K562 (cell line): ENCODE data around the gene KIF6. TPM values are rescaled to one million over a fixed set of nuclear protein-coding genes. Genes with fewer than 3 reads are reported as not detected.

Experiments
- ATAC-seq: fragments of 200-7000 bp; cut with Tn5 transposase; 3 replicates; pipeline ENCODE4 v1.9.1; 2020; ENCODE audit warnings: moderate library complexity
- BruUV-seq: library from RNA; stranded (reverse); fragments of 400-500 nt; replicated peaks from 2 replicates; lab custom pipeline; 2021; lab: Mats Ljungman, UMichigan
- CTCF ChIA-PET: fragments of 300-600 bp; formaldehyde crosslinking; extraction: SDS; loops from one replicate; lab custom pipeline; 2021; ENCODE audit warnings: low intra/inter-chr PET ratio; lab: Yijun Ruan, JAX
- POLR2A ChIA-PET: fragments of 300-600, 350-650 bp; sonication (Branson Sonifier 250); formaldehyde crosslinking; extraction: SDS; loops from one replicate; lab custom pipeline; 2021; ENCODE audit warnings: antibody characterized with exemption, inconsistent platforms; lab: Yijun Ruan, JAX
- DNase-seq, 4 experiments: peaks; one replicate each; pipeline versions ENCODE4 v3.0.0 to v3.0.0-alpha.2; 2011 to 2018; ENCODE audit warnings: low spot score in 3 of 4, mixed read lengths in 3 of 4; ENCODE audit errors: extremely low read depth in 1 of 4
- FAIRE-seq: peaks from 2 replicates; lab custom pipeline; 2011; peaks lifted over from hg19 to GRCh38; lab: Jason Lieb, UNC
- H2AFZ ChIP-seq: 2 replicates; pipeline ENCODE4 v1.6.0; 2011; ENCODE audit warnings: low read depth, low read length, control low read depth, inconsistent platforms
- H3K27ac ChIP-seq: fragments of 200-600 bp; 3 replicates; pipeline ENCODE4 v1.8.0; 2011; ENCODE audit warnings: low read depth, mild to moderate bottlenecking, control low read depth, inconsistent platforms, low read length, moderate library complexity, mixed read lengths; ENCODE audit errors: extremely low read depth
- H3K27me3 ChIP-seq, 2 experiments: fragments of 300-600 bp in 1 of 2; 2 replicates in 1 of 2; 3 replicates in 1 of 2; pipeline versions ENCODE4 v1.6.0 to v1.8.0; 2011; ENCODE audit warnings: inconsistent platforms in 2 of 2, low read length in 2 of 2, mild to moderate bottlenecking in 1 of 2, mixed read lengths in 1 of 2, moderate library complexity in 1 of 2; ENCODE audit not compliant: control insufficient read depth in 2 of 2, insufficient read depth in 2 of 2
- H3K36me3 ChIP-seq: fragments of 300-600 bp; 3 replicates; pipeline ENCODE4 v1.8.0; 2011; ENCODE audit warnings: mild to moderate bottlenecking, low read length, inconsistent platforms; ENCODE audit not compliant: control insufficient read depth, insufficient read depth
- H3K4me1 ChIP-seq, 2 experiments: fragments of 200-600 bp in 1 of 2; replicated peaks in 1 of 2; 2 replicates in 1 of 2; 3 replicates in 1 of 2; pipeline versions ENCODE4 v1.5.1 to v1.8.0; 2011; ENCODE audit warnings: inconsistent platforms in 2 of 2, low read length in 2 of 2, mild to moderate bottlenecking in 1 of 2, mixed read lengths in 1 of 2, moderate library complexity in 1 of 2; ENCODE audit not compliant: control insufficient read depth in 2 of 2, insufficient read depth in 2 of 2
- H3K4me2 ChIP-seq: 2 replicates; pipeline ENCODE4 v1.6.1; 2011; ENCODE audit warnings: low read length, control low read depth, inconsistent platforms, mixed read lengths; ENCODE audit not compliant: insufficient read depth
- H3K4me3 ChIP-seq: fragments of 200-600 bp; sonication (generic), shearing (Covaris generic); 2 replicates; pipeline ENCODE4 v1.5.1; 2016; ENCODE audit warnings: control low read depth, inconsistent platforms
- H3K79me2 ChIP-seq: fragments of 200-600 bp; 3 replicates; pipeline ENCODE4 v1.8.0; 2011; ENCODE audit warnings: low read length, inconsistent platforms; ENCODE audit not compliant: control insufficient read depth, insufficient read depth
- H3K9ac ChIP-seq, 2 experiments: 2 replicates each; pipeline versions ENCODE4 v1.6.0 to v1.6.1; 2011; ENCODE audit warnings: low read depth in 2 of 2, low read length in 2 of 2, control low read depth in 1 of 2, inconsistent platforms in 1 of 2, mild to moderate bottlenecking in 1 of 2, mixed read lengths in 1 of 2; ENCODE audit not compliant: insufficient read depth in 1 of 2
- H3K9me1 ChIP-seq: one replicate; pipeline ENCODE4 v1.6.0; 2011; ENCODE audit warnings: inconsistent platforms, mild to moderate bottlenecking, low read length, moderate library complexity; ENCODE audit not compliant: control insufficient read depth, insufficient read depth
- H3K9me3 ChIP-seq: replicated peaks from 2 replicates; pipeline ENCODE4 v1.5.1; 2011; ENCODE audit warnings: low read depth, low read length, inconsistent platforms; ENCODE audit not compliant: control insufficient read depth, insufficient read depth
- H4K20me1 ChIP-seq: replicated peaks from 2 replicates; pipeline ENCODE4 v1.6.1; 2011; ENCODE audit warnings: low read length, inconsistent platforms, mixed read lengths; ENCODE audit not compliant: control insufficient read depth, insufficient read depth
- ELF4 ChIP-seq: fragments of 450-650 bp; formaldehyde crosslinking; IDR thresholded peaks from 2 replicates; pipeline ENCODE4 v1.4.0; 2022; ENCODE audit warnings: missing genetic modification characterization
- EP300 ChIP-seq: IDR thresholded peaks from 2 replicates; pipeline ENCODE4 v1.6.1; 2012; ENCODE audit warnings: low read length, improper control_type of control experiment
- ERF ChIP-seq: fragments of 450-650 bp; formaldehyde crosslinking; IDR thresholded peaks from 2 replicates; pipeline ENCODE4 v1.4.0; 2020; ENCODE audit warnings: mild to moderate bottlenecking, mixed read lengths
- ETV1 ChIP-seq: fragments of 450-650 bp; conservative IDR thresholded peaks from 2 replicates; pipeline ENCODE4 v1.6.1; 2016; ENCODE audit warnings: missing genetic modification characterization, control low read depth, low read depth, missing compliant biosample characterization
- EWSR1 ChIP-seq: fragments of 450-650 bp; IDR thresholded peaks from 2 replicates; pipeline ENCODE4 v1.6.1; 2018; ENCODE audit warnings: borderline replicate concordance, mild to moderate bottlenecking, low read depth, moderate library complexity; ENCODE audit not compliant: partially characterized antibody
- GTF2E2 ChIP-seq: fragments of 200-800 bp; sonication (Bioruptor generic); IDR thresholded peaks from 2 replicates; pipeline ENCODE4 v1.6.1; 2016; ENCODE audit warnings: missing genetic modification characterization, missing compliant biosample characterization
- LCOR ChIP-seq: sonication (generic); formaldehyde crosslinking; IDR thresholded peaks from 2 replicates; pipeline ENCODE4 v1.8.0; 2022; ENCODE audit warnings: mild to moderate bottlenecking, missing genetic modification reagents
- MAZ ChIP-seq, 2 experiments: fragments of 450-650 bp in 1 of 2; sonication (generic) in 1 of 2; formaldehyde crosslinking; IDR thresholded peaks in 1 of 2; conservative IDR thresholded peaks in 1 of 2; 2 replicates each; pipeline versions ENCODE4 v1.4.0 to v1.5.0; 2020; ENCODE audit warnings: mild to moderate bottlenecking in 1 of 2, missing genetic modification reagents in 1 of 2
- SIN3A ChIP-seq, 2 experiments: fragments of 150-350 bp in 1 of 2; IDR thresholded peaks; 2 replicates each; pipeline ENCODE4 v1.6.1; 2011 to 2016; ENCODE audit warnings: borderline replicate concordance in 2 of 2, low read depth in 2 of 2, low read length in 2 of 2, mild to moderate bottlenecking in 2 of 2, moderate library complexity in 2 of 2; ENCODE audit not compliant: control insufficient read depth in 1 of 2
- SMAD4 ChIP-seq: fragments of 250-450 bp; sonication (Bioruptor Pico); conservative IDR thresholded peaks from 2 replicates; pipeline ENCODE4 v1.8.0; 2021; ENCODE audit warnings: inconsistent platforms, mild to moderate bottlenecking, moderate library complexity
- SOX6 ChIP-seq: fragments of 450-650 bp; IDR thresholded peaks from 2 replicates; pipeline ENCODE4 v1.6.1; 2014; ENCODE audit warnings: mild to moderate bottlenecking
- ZNF134 ChIP-seq: fragments of 250-450 bp; sonication (Bioruptor Pico); conservative IDR thresholded peaks from 2 replicates; pipeline ENCODE4 v1.4.0; 2020
- ZNF263 ChIP-seq: sonication (generic); formaldehyde crosslinking; IDR thresholded peaks from 2 replicates; pipeline ENCODE4 v1.8.0; 2022; ENCODE audit warnings: mild to moderate bottlenecking, missing genetic modification reagents, borderline replicate concordance
- WGBS: fragments of 100-300 bp; shearing (Covaris generic); methylation state at CpG from one replicate; pipeline ENCODE4 v1.1.6; 2016; ENCODE audit warnings: low coverage, mixed read lengths; ENCODE audit not compliant: insufficient coverage; ENCODE audit errors: missing lambda C conversion rate; 5-methylcytosine and 5-hydroxymethylcytosine counted together
- in situ Hi-C: fragments of 300-500 bp; cut with MboI; formaldehyde crosslinking; loops from 4 replicates; pipeline ENCODE4 v1.15.0; 2018; ENCODE audit warnings: inconsistent platforms, mixed read lengths
- intact Hi-C: fragments of 100-400 bp; cut with micrococcal nuclease; formaldehyde crosslinking; loops from 2 replicates; pipeline ENCODE4 v1.14.2; 2022
- polyA plus RNA-seq, 8 experiments: library from polyadenylated mRNA; depleted of rRNA in 4 of 8; stranded (reverse) in 5 of 8; unstranded in 3 of 8; fragments of >200 nt; fragmentation: Nextera tagmentation in 2 of 8; fragmentation: Illumina TruSeq in 1 of 8; extraction: Ambion mirVana in 2 of 8; extraction: Trizol in 1 of 8; gene quantifications; 2 replicates each; pipeline versions ENCODE4 v1.2.1 to v1.2.3, GENCODE V29; 2011 to 2014; ENCODE audit warnings: inconsistent platforms in 1 of 8, missing spikeins in 1 of 8
- total RNA-seq, 7 experiments: library from RNA; depleted of rRNA in 6 of 7; stranded (reverse); fragments of >200 nt in 6 of 7; fragmentation: Illumina TruSeq in 2 of 7; extraction: Trizol in 2 of 7; gene quantifications; 2 replicates each; pipeline versions ENCODE4 v1.2.1 to v1.2.3, GENCODE V29; 2011 to 2021; ENCODE audit warnings: low replicate concordance in 1 of 7
- TF ChIP-seq, protein P1 (sequence below): fragments of 250-450 bp; sonication (Bioruptor Pico); IDR thresholded peaks from 2 replicates; pipeline ENCODE4 v1.4.0; 2020; ENCODE audit warnings: mild to moderate bottlenecking, moderate library complexity
- TF ChIP-seq, protein P2 (sequence below): conservative IDR thresholded peaks from 2 replicates; pipeline ENCODE4 v1.6.1; 2011; ENCODE audit warnings: low read depth, mild to moderate bottlenecking, low read length; ENCODE audit not compliant: control insufficient read depth

KIF6 gene
- total and polyA plus RNA-seq, 9 of the 15 experiments (the other 6 are each of a cell fraction or from before 2014, with no cell fraction given) = not detected

DNA sequence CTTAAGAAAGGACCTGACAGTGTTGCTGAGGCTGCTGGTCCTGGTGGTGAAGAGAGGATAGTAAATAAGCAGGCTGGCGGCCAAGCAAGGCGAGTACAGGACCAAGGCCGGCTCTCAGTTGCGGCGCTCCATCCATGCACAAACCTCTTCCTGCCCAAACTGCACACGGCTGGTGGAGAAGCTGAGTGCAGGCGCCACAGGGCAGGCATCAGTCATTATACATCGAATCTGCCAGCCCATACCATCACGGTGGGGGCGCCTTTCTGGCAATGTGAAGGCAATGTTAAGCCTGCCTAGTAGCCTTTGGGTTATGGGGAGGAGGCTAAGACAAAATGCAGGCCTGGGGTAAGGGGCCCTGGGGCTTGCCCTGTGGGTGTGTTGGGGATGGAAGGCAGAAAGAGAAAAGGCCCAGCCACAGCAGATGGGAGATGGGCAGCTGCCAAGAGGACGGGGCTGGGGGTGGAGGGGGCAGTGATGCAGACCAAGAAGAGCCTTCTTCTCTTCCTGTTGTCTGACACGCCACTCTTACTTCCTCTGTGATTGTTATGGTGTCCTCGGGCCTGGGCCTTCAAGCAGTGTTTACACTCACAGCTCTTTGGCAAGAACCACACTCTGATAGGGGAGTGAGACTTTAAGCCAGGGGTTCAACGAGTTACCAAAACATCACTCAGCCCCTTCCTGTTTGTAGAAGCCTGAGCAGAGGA, 382.4 kb downstream of the KIF6 start:
- TF ChIP-seq ERF (CRISPR knock-in tag) = no peak
- no peak for TF ChIP-seq LCOR
- TF ChIP-seq, protein P1, sequence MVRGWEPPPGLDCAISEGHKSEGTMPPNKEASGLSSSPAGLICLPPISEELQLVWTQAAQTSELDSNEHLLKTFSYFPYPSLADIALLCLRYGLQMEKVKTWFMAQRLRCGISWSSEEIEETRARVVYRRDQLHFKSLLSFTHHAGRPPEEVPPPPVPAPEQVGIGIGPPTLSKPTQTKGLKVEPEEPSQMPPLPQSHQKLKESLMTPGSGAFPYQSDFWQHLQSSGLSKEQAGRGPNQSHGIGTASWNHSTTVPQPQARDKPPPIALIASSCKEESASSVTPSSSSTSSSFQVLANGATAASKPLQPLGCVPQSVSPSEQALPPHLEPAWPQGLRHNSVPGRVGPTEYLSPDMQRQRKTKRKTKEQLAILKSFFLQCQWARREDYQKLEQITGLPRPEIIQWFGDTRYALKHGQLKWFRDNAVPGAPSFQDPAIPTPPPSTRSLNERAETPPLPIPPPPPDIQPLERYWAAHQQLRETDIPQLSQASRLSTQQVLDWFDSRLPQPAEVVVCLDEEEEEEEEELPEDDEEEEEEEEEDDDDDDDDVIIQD = no peak
- no peak for TF ChIP-seq EP300
- no peak for TF ChIP-seq ZNF263
- TF ChIP-seq GTF2E2 (tag) = no peak
- no peak for TF ChIP-seq ELF4 (CRISPR knock-in tag)
- TF ChIP-seq ETV1 (tag) = no peak
- TF ChIP-seq SOX6 = no peak
- TF ChIP-seq SMAD4 (CRISPR knock-in tag) = no peak
- TF ChIP-seq SIN3A (IDR thresholded peaks at IDR 0.05; ENCODE audit: borderline replicate concordance in 2 of 2, control insufficient read depth in 1 of 2, low read depth in 2 of 2, low read length in 2 of 2) = no peak
- no peak for TF ChIP-seq EWSR1
- TF ChIP-seq MAZ (CRISPR knock-in tag; conservative IDR thresholded peaks at IDR 0.05 in 1 of 2, IDR thresholded peaks at IDR 0.05 in 1 of 2) = no peak
- TF ChIP-seq, protein P2, sequence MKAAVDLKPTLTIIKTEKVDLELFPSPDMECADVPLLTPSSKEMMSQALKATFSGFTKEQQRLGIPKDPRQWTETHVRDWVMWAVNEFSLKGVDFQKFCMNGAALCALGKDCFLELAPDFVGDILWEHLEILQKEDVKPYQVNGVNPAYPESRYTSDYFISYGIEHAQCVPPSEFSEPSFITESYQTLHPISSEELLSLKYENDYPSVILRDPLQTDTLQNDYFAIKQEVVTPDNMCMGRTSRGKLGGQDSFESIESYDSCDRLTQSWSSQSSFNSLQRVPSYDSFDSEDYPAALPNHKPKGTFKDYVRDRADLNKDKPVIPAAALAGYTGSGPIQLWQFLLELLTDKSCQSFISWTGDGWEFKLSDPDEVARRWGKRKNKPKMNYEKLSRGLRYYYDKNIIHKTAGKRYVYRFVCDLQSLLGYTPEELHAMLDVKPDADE = no peak
- TF ChIP-seq ZNF134 (CRISPR knock-in tag) = no peak
- no peak for FAIRE-seq
- in situ Hi-C loops = no loop called here

More for the DNA sequence above, 382.4 kb downstream of the KIF6 start:
- ChIA-PET POLR2A (interaction anchor here (0.7 to 1.2 kb wide), 2 partner anchors 9 to 211 kb away, joined by 3 read pairs; no protein-coding TSS in a partner anchor), CTCF (no interaction called here)
- no TSS peak for BruUV-seq
- Histone ChIP-seq H3K9ac (no peak overlapping the region), H3K9me1 (no peaks in the 10 kb centered on the region), H3K27me3 (peaks cover 5 to 15% of the 10 kb centered on the region in 2 experiments; a peak in 3 of 5 replicates), H3K4me2 (no peak overlapping the region), H3K4me3 (no peak overlapping the region), H2AFZ (no peak overlapping the region), H3K4me1 (no peaks in the 10 kb centered on the region), H3K36me3 (no peaks in the 10 kb centered on the region), H3K9me3 (no peaks in the 10 kb centered on the region), H4K20me1 (peaks cover 6% of the 10 kb centered on the region; the same call in 1 of the 2 replicates), H3K27ac (no peak overlapping the region), H3K79me2 (no peaks in the 10 kb centered on the region)
- ATAC-seq = no peak
- WGBS = 0% methylated on average over 14 of the region's 14 CpGs
- DNase-seq = no peak
- intact Hi-C loops = no loop called here
